Motor neuron (in vitro differentiated cells): ENCODE data around the gene MRPS11. TPM values are rescaled to one million over a fixed set of nuclear protein-coding genes. Genes with fewer than 3 reads are reported as not detected.

Experiments
- ATAC-seq, 8 experiments: fragments of 200-7000 bp; cut with Tn5 transposase; replicated peaks in 6 of 8; 2 replicates each; pipeline ENCODE4 v1.8.0; 2021; ENCODE audit warnings: mild to moderate bottlenecking in 8 of 8, moderate library complexity in 8 of 8
- H3K27ac ChIP-seq, 2 donors: fragments of 250-450 bp; sonication (Bioruptor Pico); 2 replicates each; pipeline ENCODE4 v1.9.0; 2021; ENCODE audit warnings: antibody characterized with exemption in 2 of 2, mild to moderate bottlenecking in 2 of 2, moderate library complexity in 1 of 2
- H3K4me1 ChIP-seq, 2 donors: fragments of 250-450 bp; sonication (Bioruptor Pico); replicated peaks in 1 of 2; 2 replicates each; pipeline ENCODE4 v1.6.1; 2021; ENCODE audit warnings: antibody characterized with exemption in 2 of 2, mild to moderate bottlenecking in 2 of 2, moderate library complexity in 1 of 2
- H3K4me3 ChIP-seq, 5 donors: fragments of 250-450 bp; sonication (Bioruptor Pico); 2 replicates each; pipeline ENCODE4 v1.9.0; 2021; ENCODE audit warnings: antibody characterized with exemption in 5 of 5, mild to moderate bottlenecking in 5 of 5, moderate library complexity in 4 of 5
- WGBS, 10 experiments: fragments of 450-650 bp; shearing (Covaris generic); methylation state at CpG; one replicate each; pipeline ENCODE4 v1.0.0; 2022; 5-methylcytosine and 5-hydroxymethylcytosine counted together
- in situ Hi-C, 9 experiments: fragments of 400-800 bp; cut with MboI; loops; one replicate each; pipeline ENCODE4 v1.15.0; 2021; ENCODE audit warnings: low sequenced_read_pairs in 9 of 9, low pct_unique_long_range_greater_than_20kb in 2 of 9; ENCODE audit not compliant: unreplicated experiment in 9 of 9
- total RNA-seq, 8 experiments: library from RNA; unstranded; fragments of 300-600 nt; gene quantifications; 2 replicates each; pipeline versions ENCODE4 v1.2.3 to v1.2.4, GENCODE V29; 2022

MRPS11 gene
- total RNA-seq, 8 experiments from 2014 or later: 27.2 to 69.7 (median 44.3) TPM

DNA sequence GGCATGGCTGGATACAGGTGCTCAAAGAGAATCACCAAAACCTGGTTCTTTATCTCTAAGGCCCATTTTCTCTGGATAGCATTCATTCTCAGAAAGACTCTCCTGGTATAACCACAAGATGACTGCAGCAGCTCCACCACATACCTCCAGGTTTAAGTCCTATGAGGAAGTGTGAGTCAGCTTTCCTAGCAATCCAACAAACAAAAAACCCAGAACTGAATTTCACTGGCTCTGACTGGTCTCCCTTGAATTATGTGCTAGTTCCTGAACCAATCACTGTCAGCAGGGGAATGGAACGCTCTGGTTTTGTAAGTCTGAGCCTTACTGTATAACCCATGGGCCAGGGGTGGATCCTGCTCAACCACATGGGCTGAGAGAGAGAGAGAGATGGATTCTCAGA lies 27.5 kb upstream of the MRPS11 start:
- no peak overlapping the region for H3K4me3 ChIP-seq
- H3K27ac ChIP-seq: no peak overlapping the region
- H3K4me1 ChIP-seq: no peaks in the 10 kb centered on the region
- in situ Hi-C loops: loop anchor here in 2 of 9 experiments (25.0 kb wide), 2 partner anchors 103 to 178 kb away; partner anchors contain the start of gene NTRK3 (in 1 of the 2)
- 50 to 88% (median 80%) methylated on average over 1 of the region's 1 CpG; no CpG with 5 or more reads in 5 of the 10 experiments for WGBS, 10 experiments
- ATAC-seq: peak in 2 of 8 experiments; percentile 57 to 72

GRCh38 chr15:88441076-88441730 lies 26.3 kb upstream of the MRPS11 start:
- WGBS, 10 experiments: 0 to 100% (median 90%) methylated on average over 1 to 2 of the region's 2 CpGs; no CpG with 5 or more reads in 2 of the 10 experiments
- ATAC-seq: no peak
- H3K27ac ChIP-seq: no peak overlapping the region
- in situ Hi-C loops: loop anchor here in 2 of 9 experiments (25.0 kb wide), 2 partner anchors 104 to 179 kb away; partner anchors contain the start of gene NTRK3 (in 1 of the 2)
- no peaks in the 10 kb centered on the region for H3K4me1 ChIP-seq
- no peak overlapping the region for H3K4me3 ChIP-seq

- Histone ChIP-seq H3K4me3 (no peak overlapping the region), H3K4me1 (no peaks in the 10 kb centered on the region), H3K27ac (no peak overlapping the region)
- no peak for ATAC-seq
- 13 to 100% (median 93%) methylated on average over 1 of the region's 1 CpG; no CpG with 5 or more reads in 2 of the 10 experiments for WGBS, 10 experiments
- in situ Hi-C loops: loop anchor here in 2 of 9 experiments (25.0 kb wide), 2 partner anchors 110 to 185 kb away; partner anchors contain the start of gene NTRK3 (in 1 of the 2)
Observed at GRCh38 chr15:88447206-88447605, 20.3 kb upstream of the MRPS11 start.

- Histone ChIP-seq H3K4me1 (no peaks in the 10 kb centered on the region), H3K27ac (no peak overlapping the region), H3K4me3 (no peak overlapping the region)
- no peak for ATAC-seq
- 17 to 60% methylated on average over 1 of the region's 1 CpG; no CpG with 5 or more reads in 8 of the 10 experiments for WGBS, 10 experiments
- in situ Hi-C loops: loop anchor here in 2 of 9 experiments (25.0 kb wide), 2 partner anchors 110 to 185 kb away; partner anchors contain the start of gene NTRK3 (in 1 of the 2)
Observed at GRCh38 chr15:88447741-88448140, 19.8 kb upstream of the MRPS11 start.

- H3K4me3 ChIP-seq: no peak overlapping the region
- no peak overlapping the region for H3K27ac ChIP-seq
- H3K4me1 ChIP-seq: no peaks in the 10 kb centered on the region
- peak in 2 of 8 experiments; percentile 33 to 57 for ATAC-seq
- WGBS, 10 experiments: 14 to 82% (median 68%) methylated on average over 2 to 3 of the region's 5 CpGs; no CpG with 5 or more reads in 6 of the 10 experiments
- in situ Hi-C loops: loop anchor here in 2 of 9 experiments (25.0 kb wide), 2 partner anchors 112 to 187 kb away; partner anchors contain the start of gene NTRK3 (in 1 of the 2)
Observed at GRCh38 chr15:88448991-88449461, 18.5 kb upstream of the MRPS11 start.

DNA sequence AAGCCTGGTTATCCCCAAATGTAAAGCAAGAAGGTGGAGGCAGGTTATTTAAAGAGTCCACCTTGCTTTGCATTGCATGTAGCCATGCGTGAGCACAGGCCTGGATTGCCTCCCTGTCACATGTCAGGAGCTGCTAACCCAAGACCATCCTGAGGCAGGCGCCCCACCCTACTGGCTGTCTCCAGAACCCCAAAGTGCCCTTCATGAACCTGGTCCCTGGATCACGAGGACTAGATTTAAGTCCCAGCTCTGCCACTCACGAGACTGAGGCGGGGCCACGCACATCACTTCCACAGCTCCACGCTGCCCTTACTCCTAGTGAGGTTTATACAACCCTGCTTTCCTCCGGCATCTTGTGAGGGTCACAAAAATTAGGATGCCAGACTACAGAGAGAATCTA lies 17.9 kb upstream of the MRPS11 start:
- 50 to 91% (median 83%) methylated on average over 1 to 6 of the region's 8 CpGs; no CpG with 5 or more reads in 2 of the 10 experiments for WGBS, 10 experiments
- Histone ChIP-seq H3K4me1 (no peaks in the 10 kb centered on the region), H3K27ac (no peak overlapping the region), H3K4me3 (no peak overlapping the region)
- no peak for ATAC-seq
- in situ Hi-C loops: loop anchor here in 2 of 9 experiments (25.0 kb wide), 2 partner anchors 112 to 187 kb away; partner anchors contain the start of gene NTRK3 (in 1 of the 2)

- Histone ChIP-seq H3K27ac (no peak overlapping the region), H3K4me1 (no peaks in the 10 kb centered on the region), H3K4me3 (no peak overlapping the region)
- 0 to 33% (median 4%) methylated on average over 2 to 10 of the region's 12 CpGs; no CpG with 5 or more reads in 2 of the 10 experiments for WGBS, 10 experiments
- peak; percentile 45 to 85 (median 72) for ATAC-seq
- in situ Hi-C loops: no loop called here
Observed at GRCh38 chr15:88450125-88450798, 17.2 kb upstream of the MRPS11 start.

DNA sequence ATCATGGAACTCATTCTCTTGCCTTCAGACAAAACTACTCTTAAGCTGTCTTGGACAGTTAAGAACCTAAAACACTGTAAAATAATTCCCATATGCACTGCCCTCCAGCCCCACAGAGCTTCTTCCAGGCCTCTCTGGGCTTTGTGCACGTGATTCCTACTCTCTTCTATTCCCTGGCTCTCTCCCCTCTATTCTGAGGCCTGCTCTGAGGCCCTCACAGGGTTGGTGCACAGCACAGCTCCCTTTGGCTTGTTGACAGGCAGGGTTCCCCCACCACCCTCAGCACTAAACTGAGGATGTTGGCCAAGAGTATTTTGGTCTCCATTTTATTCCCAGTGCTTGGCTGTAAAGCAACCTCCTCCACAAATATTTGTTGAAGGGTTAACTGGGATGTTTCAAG lies 13.9 kb upstream of the MRPS11 start:
- 0 to 88% (median 57%) methylated on average over 1 of the region's 1 CpG; no CpG with 5 or more reads in 4 of the 10 experiments for WGBS, 10 experiments
- H3K4me1 ChIP-seq: no peaks in the 10 kb centered on the region
- in situ Hi-C loops: no loop called here
- H3K27ac ChIP-seq: no peak overlapping the region
- ATAC-seq: peak in 2 of 8 experiments; percentile 38 to 39
- H3K4me3 ChIP-seq: no peak overlapping the region

DNA sequence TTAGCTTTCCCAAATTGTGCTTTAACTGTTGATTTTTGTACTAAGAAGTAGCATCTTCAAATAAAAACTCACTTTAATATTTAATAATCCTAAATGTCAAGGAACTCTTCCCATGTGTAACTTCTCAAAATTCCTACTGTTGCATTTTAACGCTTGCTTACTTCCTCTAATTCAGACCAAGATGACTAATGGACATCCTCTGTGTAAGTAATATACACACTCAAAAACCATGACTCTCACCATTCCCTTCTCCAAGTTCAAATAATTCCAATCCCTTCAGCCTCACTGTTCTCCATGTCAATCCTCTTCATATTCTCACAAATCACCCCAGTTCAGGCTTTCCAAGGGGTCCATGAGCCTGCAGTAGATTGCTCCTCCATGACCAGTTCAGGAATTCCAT lies 13.3 kb upstream of the MRPS11 start:
- Histone ChIP-seq H3K4me1 (no peaks in the 10 kb centered on the region), H3K4me3 (no peak overlapping the region), H3K27ac (no peak overlapping the region)
- WGBS, 10 experiments: 0 to 100% (median 65%) methylated on average over 1 of the region's 1 CpG; no CpG with 5 or more reads in 2 of the 10 experiments
- no peak for ATAC-seq
- in situ Hi-C loops: no loop called here

DNA sequence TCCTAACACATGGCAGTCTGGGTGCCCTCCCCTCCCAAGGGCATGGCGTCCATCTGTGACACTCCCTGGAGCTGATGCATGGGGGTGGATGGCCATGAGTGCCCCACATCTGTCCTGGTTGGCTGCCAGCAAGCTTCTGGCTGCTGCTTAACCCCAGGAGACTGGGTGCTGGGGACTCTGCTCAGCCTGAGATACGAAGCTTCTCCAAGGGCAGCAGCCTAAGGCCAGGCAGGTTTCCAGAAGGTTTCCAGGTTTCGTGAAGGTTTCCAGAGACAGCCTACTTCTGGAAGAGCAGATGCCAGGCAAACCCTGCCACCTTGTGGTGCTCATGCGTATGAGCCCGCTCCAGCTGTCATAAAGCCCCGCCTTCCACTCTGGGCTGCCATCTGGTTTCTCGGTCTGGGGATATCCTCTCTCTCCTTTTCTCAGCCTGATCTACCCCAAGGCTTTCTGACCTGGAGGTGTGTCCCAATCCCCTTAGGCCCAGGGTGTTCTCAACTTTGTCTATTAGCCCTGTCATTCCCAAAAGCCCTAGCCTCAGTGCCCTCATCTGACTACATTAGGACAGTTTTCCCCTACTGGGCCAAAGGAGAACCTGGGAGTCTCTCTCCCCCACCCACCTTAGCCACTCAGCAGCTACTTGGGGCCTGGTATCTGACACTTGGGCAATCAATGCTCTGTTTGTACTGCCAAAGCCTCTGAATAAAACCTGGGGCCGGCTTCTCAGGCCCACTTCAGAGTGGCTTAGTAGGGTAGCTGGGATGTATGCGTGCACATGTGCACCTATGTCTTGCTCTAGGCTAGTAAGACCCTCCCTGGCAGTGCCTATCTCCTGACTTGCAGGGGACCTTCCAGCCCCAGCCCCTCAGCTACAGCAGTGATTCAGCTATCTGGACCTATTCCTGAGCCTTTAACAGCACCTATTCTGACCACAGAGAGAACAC lies 12.4 kb upstream of the MRPS11 start:
- Histone ChIP-seq H3K4me1 (no peaks in the 10 kb centered on the region), H3K4me3 (no peak overlapping the region), H3K27ac (no peak overlapping the region)
- WGBS, 10 experiments: 0 to 80% (median 32%) methylated on average over 1 to 8 of the region's 9 CpGs; no CpG with 5 or more reads in 4 of the 10 experiments
- peak; percentile 82 to 96 (median 86) for ATAC-seq
- in situ Hi-C loops: no loop called here

DNA sequence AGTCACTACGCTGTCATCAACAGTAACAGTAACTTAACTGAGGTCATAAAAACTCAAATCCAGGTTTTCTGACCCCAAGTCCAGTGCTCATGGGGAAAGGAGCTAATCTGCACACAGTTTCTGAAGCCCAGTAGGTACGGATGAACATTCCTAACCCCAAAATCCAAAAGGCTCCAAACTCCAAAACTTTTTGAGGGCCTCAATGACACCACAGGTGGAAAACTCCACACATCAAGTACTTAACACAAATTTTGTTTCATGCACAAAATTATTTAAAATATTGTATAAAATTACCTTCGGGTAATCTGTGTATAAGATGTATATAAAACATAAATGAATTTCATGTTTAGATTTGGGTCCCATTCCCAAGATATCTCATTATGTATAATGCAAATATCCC lies 10.8 kb upstream of the MRPS11 start:
- 80 to 100% (median 94%) methylated on average over 1 to 3 of the region's 3 CpGs; no CpG with 5 or more reads in 1 of the 10 experiments for WGBS, 10 experiments
- in situ Hi-C loops: no loop called here
- no peak for ATAC-seq
- H3K27ac ChIP-seq: no peak overlapping the region
- no peaks in the 10 kb centered on the region for H3K4me1 ChIP-seq
- no peak overlapping the region for H3K4me3 ChIP-seq

- Histone ChIP-seq H3K27ac (no peak overlapping the region), H3K4me1 (peaks cover 3 to 13% of the 10 kb centered on the region in 2 donors), H3K4me3 (no peak overlapping the region)
- in situ Hi-C loops: no loop called here
- ATAC-seq: no peak
- 43 to 100% (median 88%) methylated on average over 1 to 2 of the region's 2 CpGs; no CpG with 5 or more reads in 2 of the 10 experiments for WGBS, 10 experiments
Observed at GRCh38 chr15:88463870-88464532, 3.5 kb upstream of the MRPS11 start.
